KMS-11 (cell line): ENCODE measurements around the gene CORO2B.

Experiments
- H2AFZ ChIP-seq: fragments of 200-600 bp; sonication (generic); 2 replicates; pipeline ENCODE4 v1.6.1; 2016; ENCODE audit warnings: antibody characterized with exemption, mixed run types, low read depth
- H3K27ac ChIP-seq: fragments of 200-600 bp; sonication (generic); 2 replicates; pipeline ENCODE4 v1.6.1; 2016; ENCODE audit warnings: mild to moderate bottlenecking, mixed run types
- H3K27me3 ChIP-seq: fragments of 200-600 bp; sonication (generic); 2 replicates; pipeline ENCODE4 v1.6.1; 2017; ENCODE audit warnings: mild to moderate bottlenecking, low read depth, mixed run types, moderate library complexity; ENCODE audit not compliant: insufficient read depth
- H3K36me3 ChIP-seq: fragments of 200-600 bp; sonication (generic); 2 replicates; pipeline ENCODE4 v1.6.1; 2017; ENCODE audit warnings: mild to moderate bottlenecking, mixed run types; ENCODE audit not compliant: insufficient read depth
- H3K4me1 ChIP-seq: fragments of 200-600 bp; sonication (generic); 2 replicates; pipeline ENCODE4 v1.6.1; 2016; ENCODE audit warnings: mild to moderate bottlenecking, low read depth, mixed run types; ENCODE audit not compliant: poor library complexity, severe bottlenecking
- H3K4me2 ChIP-seq: fragments of 200-600 bp; sonication (generic); 2 replicates; pipeline ENCODE4 v1.7.0; 2016; ENCODE audit warnings: mild to moderate bottlenecking, mixed run types
- H3K4me3 ChIP-seq: fragments of 200-600 bp; sonication (generic); IDR thresholded peaks from 2 replicates; pipeline ENCODE4 v1.6.1; 2017; ENCODE audit warnings: low read depth, low read length, mixed read lengths; ENCODE audit not compliant: insufficient read depth
- H3K79me2 ChIP-seq: fragments of 200-600 bp; sonication (generic); 2 replicates; pipeline ENCODE4 v1.6.1; 2016; ENCODE audit warnings: low read depth, mixed run types; ENCODE audit not compliant: insufficient read depth
- H3K9ac ChIP-seq: fragments of 200-600 bp; sonication (generic); 2 replicates; pipeline ENCODE4 v1.6.1; 2016; ENCODE audit warnings: mild to moderate bottlenecking, mixed run types
- H4K20me1 ChIP-seq: fragments of 200-600 bp; sonication (generic); 2 replicates; pipeline ENCODE4 v1.6.1; 2016; ENCODE audit warnings: mild to moderate bottlenecking, mixed run types; ENCODE audit not compliant: insufficient read depth
- TF ChIP-seq, protein P1 (sequence below): fragments of 200-600 bp; sonication (generic); conservative IDR thresholded peaks from 2 replicates; pipeline ENCODE4 v1.6.1; 2017; ENCODE audit warnings: low read depth, mild to moderate bottlenecking, antibody characterized with exemption, low read length, moderate library complexity, mixed read lengths

Gene CORO2B

DNA sequence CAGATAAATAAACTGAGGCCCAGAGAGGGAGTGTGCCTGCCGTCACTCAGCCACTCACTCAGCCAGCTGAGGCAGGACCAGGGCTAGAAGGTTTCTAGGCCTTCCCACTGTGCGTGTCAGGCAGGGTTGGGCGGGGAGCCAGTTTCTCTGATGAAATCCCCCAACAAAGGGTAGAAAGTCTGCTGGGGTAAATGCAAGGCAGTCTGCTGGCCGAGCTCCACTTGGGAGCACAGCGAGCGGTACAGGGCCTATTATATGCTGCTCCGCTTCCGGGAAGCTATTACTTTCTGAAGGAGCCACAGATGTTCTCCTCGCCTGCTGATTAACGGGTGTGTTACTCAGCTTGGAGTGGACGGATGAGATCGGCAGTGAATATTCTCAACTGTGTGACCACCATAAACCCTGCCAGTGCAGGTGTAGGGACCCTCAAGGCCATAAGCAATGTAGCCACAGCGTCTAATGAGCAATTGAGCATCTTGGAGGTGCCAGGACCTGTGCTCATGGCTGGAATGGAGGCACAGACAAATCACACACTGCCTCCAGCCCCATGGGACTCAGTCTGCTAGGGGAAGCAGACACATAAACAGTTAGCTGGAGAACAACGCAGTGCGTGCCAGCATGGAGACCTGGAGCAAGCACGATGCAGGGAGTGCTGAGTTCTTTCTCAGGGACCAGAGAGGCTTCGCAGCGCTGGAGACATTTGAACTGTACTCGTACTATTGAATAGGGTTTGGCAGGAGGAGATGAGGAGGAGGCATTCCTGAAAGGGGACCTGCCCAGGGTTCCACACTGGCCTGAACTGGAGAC lies 42.1 kb downstream of the CORO2B start:
- no peak overlapping the region for H3K4me2 ChIP-seq
- no peaks in the 10 kb centered on the region for H3K36me3 ChIP-seq
- H3K4me1 ChIP-seq = no peaks in the 10 kb centered on the region
- no peak overlapping the region for H2AFZ ChIP-seq
- no peaks in the 10 kb centered on the region for H3K79me2 ChIP-seq
- TF ChIP-seq, protein P1, sequence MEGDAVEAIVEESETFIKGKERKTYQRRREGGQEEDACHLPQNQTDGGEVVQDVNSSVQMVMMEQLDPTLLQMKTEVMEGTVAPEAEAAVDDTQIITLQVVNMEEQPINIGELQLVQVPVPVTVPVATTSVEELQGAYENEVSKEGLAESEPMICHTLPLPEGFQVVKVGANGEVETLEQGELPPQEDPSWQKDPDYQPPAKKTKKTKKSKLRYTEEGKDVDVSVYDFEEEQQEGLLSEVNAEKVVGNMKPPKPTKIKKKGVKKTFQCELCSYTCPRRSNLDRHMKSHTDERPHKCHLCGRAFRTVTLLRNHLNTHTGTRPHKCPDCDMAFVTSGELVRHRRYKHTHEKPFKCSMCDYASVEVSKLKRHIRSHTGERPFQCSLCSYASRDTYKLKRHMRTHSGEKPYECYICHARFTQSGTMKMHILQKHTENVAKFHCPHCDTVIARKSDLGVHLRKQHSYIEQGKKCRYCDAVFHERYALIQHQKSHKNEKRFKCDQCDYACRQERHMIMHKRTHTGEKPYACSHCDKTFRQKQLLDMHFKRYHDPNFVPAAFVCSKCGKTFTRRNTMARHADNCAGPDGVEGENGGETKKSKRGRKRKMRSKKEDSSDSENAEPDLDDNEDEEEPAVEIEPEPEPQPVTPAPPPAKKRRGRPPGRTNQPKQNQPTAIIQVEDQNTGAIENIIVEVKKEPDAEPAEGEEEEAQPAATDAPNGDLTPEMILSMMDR = no peak
- no peak overlapping the region for H3K9ac ChIP-seq
- H3K4me3 ChIP-seq = no peak overlapping the region
- no peaks in the 10 kb centered on the region for H3K27me3 ChIP-seq
- no peaks in the 10 kb centered on the region for H4K20me1 ChIP-seq
- H3K27ac ChIP-seq = no peak overlapping the region

DNA sequence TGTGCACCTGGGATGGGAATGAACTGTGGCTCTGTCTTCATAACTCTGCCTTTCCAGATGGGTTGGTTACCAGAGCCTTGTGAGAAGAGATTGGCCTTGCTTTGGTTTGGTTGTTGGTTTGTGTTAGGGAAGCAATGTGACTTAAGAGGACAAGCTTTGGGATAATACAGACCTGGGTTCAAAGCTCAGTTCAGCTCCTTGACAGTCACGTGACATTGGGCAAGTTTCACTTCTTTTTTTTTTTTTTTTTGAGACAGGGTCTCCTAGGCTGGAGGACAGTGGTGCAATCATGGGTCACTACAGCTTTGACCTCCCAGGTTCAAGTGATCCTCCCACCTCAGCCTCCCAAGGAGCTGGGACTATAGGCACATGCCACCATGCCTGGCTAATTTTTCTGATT lies 42.7 kb downstream of the CORO2B start:
- no peak overlapping the region for H3K27ac ChIP-seq
- H3K79me2 ChIP-seq = no peaks in the 10 kb centered on the region
- H3K27me3 ChIP-seq = no peaks in the 10 kb centered on the region
- TF ChIP-seq, protein P1 = no peak
- no peak overlapping the region for H2AFZ ChIP-seq
- no peak overlapping the region for H3K9ac ChIP-seq
- no peaks in the 10 kb centered on the region for H3K4me1 ChIP-seq
- H3K4me2 ChIP-seq = no peak overlapping the region
- no peak overlapping the region for H3K4me3 ChIP-seq
- no peaks in the 10 kb centered on the region for H4K20me1 ChIP-seq
- no peaks in the 10 kb centered on the region for H3K36me3 ChIP-seq

DNA sequence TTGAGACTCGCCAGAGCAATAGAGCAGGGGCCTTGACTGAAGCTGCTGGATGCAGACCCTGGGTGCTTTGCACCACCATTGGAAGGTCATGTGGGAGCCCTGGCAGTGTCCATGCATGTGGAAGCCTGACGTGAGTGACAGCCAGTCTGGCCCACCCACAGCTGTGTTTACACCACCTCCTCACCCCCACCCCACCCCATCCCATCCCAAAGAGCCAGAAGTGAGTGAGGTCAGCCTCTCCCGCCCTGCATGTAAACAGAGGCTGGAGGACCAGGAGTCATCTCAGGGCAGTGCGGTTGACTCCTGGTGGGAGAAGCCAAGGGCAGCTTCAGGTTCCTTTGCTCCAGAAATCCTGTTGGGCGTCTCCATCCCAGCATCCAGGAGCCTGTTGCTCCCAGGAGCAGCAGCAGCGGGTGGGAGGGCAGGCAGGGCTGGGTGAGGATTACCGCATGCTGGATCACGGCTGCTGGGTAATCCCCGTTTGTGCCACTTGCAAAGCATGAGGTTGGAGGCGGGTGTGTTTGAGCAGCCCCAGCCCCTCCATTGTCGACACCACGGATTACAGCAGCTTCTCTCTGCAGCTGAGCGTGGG lies 44.6 kb downstream of the CORO2B start:
- H4K20me1 ChIP-seq = no peaks in the 10 kb centered on the region
- H3K27me3 ChIP-seq = no peaks in the 10 kb centered on the region
- H3K79me2 ChIP-seq = no peaks in the 10 kb centered on the region
- H3K4me1 ChIP-seq = no peaks in the 10 kb centered on the region
- H3K4me2 ChIP-seq = no peak overlapping the region
- no peak overlapping the region for H3K27ac ChIP-seq
- no peak overlapping the region for H3K9ac ChIP-seq
- H2AFZ ChIP-seq = no peak overlapping the region
- H3K4me3 ChIP-seq = no peak overlapping the region
- TF ChIP-seq, protein P1 = no peak
- H3K36me3 ChIP-seq = no peaks in the 10 kb centered on the region

DNA sequence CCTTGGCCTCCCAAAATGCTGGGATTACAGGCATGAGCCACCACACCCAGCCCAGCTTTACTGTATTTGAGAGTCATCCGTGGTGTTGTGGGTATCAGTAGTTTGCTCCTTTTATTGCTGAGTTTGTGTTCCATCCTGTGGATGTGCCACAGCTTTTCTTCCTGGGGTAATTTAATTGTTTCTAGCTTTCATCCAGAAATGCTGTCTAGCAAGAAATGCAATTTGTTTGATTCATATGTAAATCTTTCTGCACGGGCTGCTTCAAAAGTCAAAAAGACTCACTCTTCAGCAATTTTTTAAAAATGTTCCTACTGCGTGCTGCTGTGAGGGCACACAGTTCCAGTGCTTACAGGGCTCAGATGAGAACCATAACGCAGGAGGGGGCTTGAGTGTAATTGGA lies 47.1 kb downstream of the CORO2B start:
- Histone ChIP-seq H3K36me3 (no peaks in the 10 kb centered on the region), H4K20me1 (no peaks in the 10 kb centered on the region), H2AFZ (no peak overlapping the region), H3K4me2 (no peak overlapping the region), H3K9ac (no peak overlapping the region), H3K4me1 (no peaks in the 10 kb centered on the region), H3K79me2 (no peaks in the 10 kb centered on the region), H3K27me3 (no peaks in the 10 kb centered on the region), H3K4me3 (no peak overlapping the region), H3K27ac (no peak overlapping the region)
- TF ChIP-seq, protein P1 = no peak
